Measurements from ENCODE around the gene ARHGAP21. TPM values are rescaled to one million over a fixed set of nuclear protein-coding genes. Genes with fewer than 3 reads are reported as not detected.
"Not testable (repeated sequence)": the region's sequence is repeated elsewhere in the genome, so short reads cannot be mapped to it uniquely, and the experiment has no call there.

The ARHGAP21 gene
- polyA plus RNA-seq, 2 donors: 8.3 to 9.7 TPM

DNA sequence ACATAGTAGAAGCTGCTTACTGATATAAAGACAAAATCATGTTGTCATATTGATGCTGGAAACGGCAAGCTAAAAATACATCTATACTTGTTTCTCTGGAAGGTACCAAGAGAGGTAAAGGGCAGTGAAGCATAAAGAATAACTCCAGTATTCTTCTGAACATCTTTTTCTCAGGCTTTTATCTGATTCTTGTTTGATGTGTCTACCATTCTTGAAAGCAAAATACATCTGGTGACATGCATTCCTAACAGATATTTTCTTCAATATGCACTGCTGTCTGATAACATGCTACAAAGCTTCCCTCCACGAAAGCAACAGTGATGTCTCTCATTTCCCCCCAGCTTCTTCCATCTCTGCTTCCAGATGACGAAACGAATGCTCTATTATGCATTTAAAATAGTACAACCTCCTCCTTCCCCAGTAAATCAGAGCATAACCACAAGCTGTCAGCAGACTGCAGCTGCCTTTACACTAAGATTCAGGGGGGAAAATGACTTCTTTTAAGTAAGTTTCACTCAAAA lies 100.8 kb downstream of the ARHGAP21 start:
- H3K36me3 ChIP-seq (ENCODE audit: control insufficient read depth in 2 of 2, insufficient read depth in 2 of 2, low read length in 1 of 2): no peaks in the 10 kb centered on the region
- 51 to 52% methylated on average over 4 of the region's 4 CpGs for WGBS, 2 donors
- H3K4me3 ChIP-seq (ENCODE audit: low read depth in 1 of 2, low read length in 2 of 2): no peak overlapping the region

GRCh38 chr10:24621035-24621795 lies 102.5 kb downstream of the ARHGAP21 start:
- not testable (repeated sequence) for H3K4me3 ChIP-seq (ENCODE audit: low read depth in 1 of 2, low read length in 2 of 2)

More for the DNA sequence above, 100.8 kb downstream of the ARHGAP21 start:
- Histone ChIP-seq H3K4me1 (ENCODE audit: control insufficient read depth in 2 of 2, insufficient read depth in 2 of 2, low read length in 1 of 2) (no peaks in the 10 kb centered on the region), H3K27ac (ENCODE audit: low read depth in 2 of 2, low read length in 1 of 2) (no peak overlapping the region), H3K27me3 (ENCODE audit: control insufficient read depth in 1 of 2, insufficient read depth in 2 of 2, low read length in 2 of 2) (no peaks in the 10 kb centered on the region), H3K9me3 (ENCODE audit: control insufficient read depth in 2 of 2, insufficient read depth in 1 of 2, low read depth in 1 of 2, low read length in 1 of 2) (no peaks in the 10 kb centered on the region)

GRCh38 chr10:24619994-24620310 lies 103.7 kb downstream of the ARHGAP21 start:
- H3K4me1 ChIP-seq (ENCODE audit: control insufficient read depth in 2 of 2, insufficient read depth in 2 of 2, low read length in 1 of 2); H3K27me3 ChIP-seq (ENCODE audit: control insufficient read depth in 1 of 2, insufficient read depth in 2 of 2, low read length in 2 of 2); H3K9me3 ChIP-seq (ENCODE audit: control insufficient read depth in 2 of 2, insufficient read depth in 1 of 2, low read depth in 1 of 2, low read length in 1 of 2); H3K4me3 ChIP-seq (ENCODE audit: low read depth in 1 of 2, low read length in 2 of 2); H3K27ac ChIP-seq (ENCODE audit: low read depth in 2 of 2, low read length in 1 of 2); H3K36me3 ChIP-seq (ENCODE audit: control insufficient read depth in 2 of 2, insufficient read depth in 2 of 2, low read length in 1 of 2): not testable (repeated sequence)
- WGBS, 2 donors: 80 to 85% methylated on average over 8 of the region's 8 CpGs

More at GRCh38 chr10:24621035-24621795, 102.5 kb downstream of the ARHGAP21 start:
- 94 to 96% methylated on average over 4 of the region's 4 CpGs for WGBS, 2 donors
- not testable (repeated sequence) for H3K27ac ChIP-seq (ENCODE audit: low read depth in 2 of 2, low read length in 1 of 2); H3K4me1 ChIP-seq (ENCODE audit: control insufficient read depth in 2 of 2, insufficient read depth in 2 of 2, low read length in 1 of 2); H3K27me3 ChIP-seq (ENCODE audit: control insufficient read depth in 1 of 2, insufficient read depth in 2 of 2, low read length in 2 of 2); H3K9me3 ChIP-seq (ENCODE audit: control insufficient read depth in 2 of 2, insufficient read depth in 1 of 2, low read depth in 1 of 2, low read length in 1 of 2); H3K36me3 ChIP-seq (ENCODE audit: control insufficient read depth in 2 of 2, insufficient read depth in 2 of 2, low read length in 1 of 2)

DNA sequence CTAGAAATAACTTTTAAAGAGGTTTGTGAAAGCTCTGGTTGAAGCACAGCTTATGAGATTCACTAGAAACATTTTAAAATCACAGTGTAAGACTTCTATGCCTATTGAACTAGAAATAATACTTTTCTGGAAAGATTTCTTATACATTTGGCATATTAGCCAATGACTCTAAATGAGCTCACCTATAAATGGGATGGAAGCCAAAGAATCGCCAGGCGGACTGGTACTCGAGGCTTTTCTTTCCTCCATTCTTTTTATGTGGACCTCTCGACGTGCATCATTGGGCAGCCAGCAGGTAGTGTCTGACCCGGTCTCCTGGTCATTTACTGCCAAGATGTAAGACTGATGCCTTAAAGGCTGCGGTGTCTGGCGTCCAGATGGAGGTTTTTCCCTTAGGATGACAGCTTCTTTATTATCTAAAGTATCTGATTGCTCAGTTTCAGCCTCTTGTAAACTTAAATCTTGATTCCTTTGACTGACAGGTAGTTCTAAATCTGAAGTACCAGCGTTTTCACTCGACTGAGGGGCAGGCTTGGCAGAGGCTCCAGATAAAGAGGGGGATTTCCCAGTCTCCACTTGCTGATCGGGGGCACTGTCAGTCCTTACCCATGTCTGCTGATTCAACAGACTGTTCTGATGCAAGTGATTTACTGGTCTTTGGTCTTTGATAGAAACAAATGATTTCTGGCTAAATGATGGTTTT lies 104.2 kb downstream of the ARHGAP21 start:
- not testable (repeated sequence) for H3K9me3 ChIP-seq (ENCODE audit: control insufficient read depth in 2 of 2, insufficient read depth in 1 of 2, low read depth in 1 of 2, low read length in 1 of 2); H3K27ac ChIP-seq (ENCODE audit: low read depth in 2 of 2, low read length in 1 of 2); H3K4me1 ChIP-seq (ENCODE audit: control insufficient read depth in 2 of 2, insufficient read depth in 2 of 2, low read length in 1 of 2); H3K27me3 ChIP-seq (ENCODE audit: control insufficient read depth in 1 of 2, insufficient read depth in 2 of 2, low read length in 2 of 2); H3K36me3 ChIP-seq (ENCODE audit: control insufficient read depth in 2 of 2, insufficient read depth in 2 of 2, low read length in 1 of 2); H3K4me3 ChIP-seq (ENCODE audit: low read depth in 1 of 2, low read length in 2 of 2)
- WGBS, 2 donors: 74% methylated on average over 11 of the region's 11 CpGs

GRCh38 chr10:24618401-24618800 lies 105.3 kb downstream of the ARHGAP21 start:
- Histone ChIP-seq H3K4me1 (ENCODE audit: control insufficient read depth in 2 of 2, insufficient read depth in 2 of 2, low read length in 1 of 2) (no peaks in the 10 kb centered on the region), H3K27me3 (ENCODE audit: control insufficient read depth in 1 of 2, insufficient read depth in 2 of 2, low read length in 2 of 2) (no peaks in the 10 kb centered on the region), H3K9me3 (ENCODE audit: control insufficient read depth in 2 of 2, insufficient read depth in 1 of 2, low read depth in 1 of 2, low read length in 1 of 2) (no peaks in the 10 kb centered on the region), H3K4me3 (ENCODE audit: low read depth in 1 of 2, low read length in 2 of 2) (no peak overlapping the region), H3K36me3 (ENCODE audit: control insufficient read depth in 2 of 2, insufficient read depth in 2 of 2, low read length in 1 of 2) (no peaks in the 10 kb centered on the region), H3K27ac (ENCODE audit: low read depth in 2 of 2, low read length in 1 of 2) (no peak overlapping the region)
- 85 to 87% methylated on average over 5 of the region's 5 CpGs for WGBS, 2 donors

GRCh38 chr10:24617771-24618396 lies 105.8 kb downstream of the ARHGAP21 start:
- Histone ChIP-seq H3K27ac (ENCODE audit: low read depth in 2 of 2, low read length in 1 of 2) (no peak overlapping the region), H3K4me3 (ENCODE audit: low read depth in 1 of 2, low read length in 2 of 2) (no peak overlapping the region), H3K4me1 (ENCODE audit: control insufficient read depth in 2 of 2, insufficient read depth in 2 of 2, low read length in 1 of 2) (no peaks in the 10 kb centered on the region), H3K9me3 (ENCODE audit: control insufficient read depth in 2 of 2, insufficient read depth in 1 of 2, low read depth in 1 of 2, low read length in 1 of 2) (no peaks in the 10 kb centered on the region), H3K36me3 (ENCODE audit: control insufficient read depth in 2 of 2, insufficient read depth in 2 of 2, low read length in 1 of 2) (no peaks in the 10 kb centered on the region), H3K27me3 (ENCODE audit: control insufficient read depth in 1 of 2, insufficient read depth in 2 of 2, low read length in 2 of 2) (no peaks in the 10 kb centered on the region)
- 60 to 62% methylated on average over 7 of the region's 7 CpGs for WGBS, 2 donors

DNA sequence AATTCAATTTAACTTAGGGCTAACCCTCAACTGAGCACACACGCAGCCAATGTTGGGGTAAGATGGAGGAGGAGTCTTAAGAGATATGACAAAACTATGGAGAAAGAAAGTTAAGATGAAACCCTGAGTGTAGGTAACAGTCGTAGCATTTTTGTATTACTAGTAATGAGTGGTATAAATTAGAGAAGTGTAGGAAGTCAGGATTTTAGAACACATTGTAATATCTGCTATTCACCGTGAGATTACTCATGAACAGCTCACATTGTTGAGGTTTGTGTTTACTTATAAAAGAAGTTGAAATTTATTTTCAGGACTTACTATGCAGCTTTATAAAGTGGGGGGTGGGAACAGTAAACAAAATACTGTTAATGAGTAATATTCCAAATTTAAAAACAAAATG lies 107.2 kb downstream of the ARHGAP21 start:
- Histone ChIP-seq H3K27ac (ENCODE audit: low read depth in 2 of 2, low read length in 1 of 2) (no peak overlapping the region), H3K9me3 (ENCODE audit: control insufficient read depth in 2 of 2, insufficient read depth in 1 of 2, low read depth in 1 of 2, low read length in 1 of 2) (no peaks in the 10 kb centered on the region), H3K4me1 (ENCODE audit: control insufficient read depth in 2 of 2, insufficient read depth in 2 of 2, low read length in 1 of 2) (no peaks in the 10 kb centered on the region), H3K36me3 (ENCODE audit: control insufficient read depth in 2 of 2, insufficient read depth in 2 of 2, low read length in 1 of 2) (no peaks in the 10 kb centered on the region), H3K27me3 (ENCODE audit: control insufficient read depth in 1 of 2, insufficient read depth in 2 of 2, low read length in 2 of 2) (no peaks in the 10 kb centered on the region), H3K4me3 (ENCODE audit: low read depth in 1 of 2, low read length in 2 of 2) (no peak overlapping the region)
- WGBS, 2 donors: 89% methylated on average over 3 of the region's 3 CpGs

- no peak overlapping the region for H3K4me3 ChIP-seq (ENCODE audit: low read depth in 1 of 2, low read length in 2 of 2)
- H3K36me3 ChIP-seq (ENCODE audit: control insufficient read depth in 2 of 2, insufficient read depth in 2 of 2, low read length in 1 of 2): no peaks in the 10 kb centered on the region
- WGBS, 2 donors: 90 to 95% methylated on average over 1 of the region's 1 CpG
- H3K9me3 ChIP-seq (ENCODE audit: control insufficient read depth in 2 of 2, insufficient read depth in 1 of 2, low read depth in 1 of 2, low read length in 1 of 2): no peaks in the 10 kb centered on the region
- H3K27ac ChIP-seq (ENCODE audit: low read depth in 2 of 2, low read length in 1 of 2): no peak overlapping the region
- H3K27me3 ChIP-seq (ENCODE audit: control insufficient read depth in 1 of 2, insufficient read depth in 2 of 2, low read length in 2 of 2): no peaks in the 10 kb centered on the region
- H3K4me1 ChIP-seq (ENCODE audit: control insufficient read depth in 2 of 2, insufficient read depth in 2 of 2, low read length in 1 of 2): no peaks in the 10 kb centered on the region
Measured at GRCh38 chr10:24606021-24606420, 117.7 kb downstream of the ARHGAP21 start.

DNA sequence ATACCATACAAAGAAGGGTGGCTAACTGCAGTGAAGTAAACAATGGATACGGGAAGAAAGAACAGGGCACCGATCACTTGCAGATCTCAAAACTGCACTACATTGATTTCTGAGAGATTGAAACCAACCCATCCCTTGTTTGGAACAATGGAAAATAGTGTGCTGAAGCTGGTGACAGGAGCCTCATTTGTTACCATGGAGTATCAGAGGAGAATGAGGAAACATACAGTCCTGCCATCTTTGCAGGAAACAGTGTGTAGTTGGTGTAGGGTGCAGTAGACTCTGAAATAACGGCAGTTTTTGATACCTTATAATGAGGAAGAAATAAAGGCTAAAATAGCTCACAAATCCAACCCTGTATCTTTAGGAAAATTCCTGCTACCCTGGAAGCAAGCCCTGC lies 118.5 kb downstream of the ARHGAP21 start:
- Histone ChIP-seq H3K4me1 (ENCODE audit: control insufficient read depth in 2 of 2, insufficient read depth in 2 of 2, low read length in 1 of 2) (no peaks in the 10 kb centered on the region), H3K36me3 (ENCODE audit: control insufficient read depth in 2 of 2, insufficient read depth in 2 of 2, low read length in 1 of 2) (no peaks in the 10 kb centered on the region), H3K4me3 (ENCODE audit: low read depth in 1 of 2, low read length in 2 of 2) (no peak overlapping the region), H3K27ac (ENCODE audit: low read depth in 2 of 2, low read length in 1 of 2) (no peak overlapping the region), H3K9me3 (ENCODE audit: control insufficient read depth in 2 of 2, insufficient read depth in 1 of 2, low read depth in 1 of 2, low read length in 1 of 2) (no peaks in the 10 kb centered on the region), H3K27me3 (ENCODE audit: control insufficient read depth in 1 of 2, insufficient read depth in 2 of 2, low read length in 2 of 2) (no peaks in the 10 kb centered on the region)
- 93 to 94% methylated on average over 3 of the region's 3 CpGs for WGBS, 2 donors
